GM18517 (cell line): Measurements from ENCODE around the gene MPC1.
"Not testable (repeated sequence)": the region's sequence is repeated elsewhere in the genome, so short reads cannot be mapped to it uniquely, and the experiment has no call there.

ENCODE experiments used
- ATAC-seq: cut with Tn5 transposase; IDR thresholded peaks from one replicate; pipeline ENCODE4 v1.9.1; 2021; ENCODE audit warnings: mild to moderate bottlenecking, moderate library complexity; ENCODE audit not compliant: unreplicated experiment

The MPC1 gene

DNA sequence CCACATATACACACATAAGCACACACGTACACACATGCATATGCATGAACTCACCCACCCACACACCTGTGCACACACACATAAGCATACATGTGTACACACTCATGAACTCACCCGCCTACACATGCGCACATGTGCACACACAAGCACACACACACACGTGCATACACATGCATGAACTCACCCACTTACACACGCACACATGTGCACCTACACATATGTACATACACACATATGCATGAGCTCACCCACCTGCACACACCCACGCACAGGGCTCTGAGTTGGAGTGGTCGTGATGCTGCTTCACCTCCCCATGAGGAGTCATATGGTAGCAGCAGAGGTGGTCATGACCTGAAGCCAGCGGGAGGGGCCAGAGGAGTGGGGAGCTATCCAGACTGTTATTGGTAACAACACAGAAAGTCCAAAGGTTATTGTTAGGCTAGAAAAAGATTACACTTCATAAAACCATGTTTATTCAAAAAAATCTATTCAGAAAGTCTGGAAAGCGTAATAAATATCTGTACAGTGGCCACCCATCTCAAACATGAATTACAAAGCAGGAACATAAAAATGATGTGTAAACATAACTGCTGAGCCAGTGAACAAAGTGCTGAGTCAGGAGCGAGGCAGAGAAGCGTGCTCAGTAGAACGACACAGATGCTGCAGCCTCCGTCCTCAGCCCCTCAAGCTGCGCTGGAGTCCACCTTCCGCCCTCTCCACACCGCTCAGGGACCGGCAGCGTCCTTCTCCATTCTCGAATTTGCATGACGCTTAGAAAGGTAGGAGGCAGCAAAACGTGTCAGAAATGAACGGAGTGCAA is 26.4 kb upstream of the MPC1 start:
- ATAC-seq, result no peak

DNA sequence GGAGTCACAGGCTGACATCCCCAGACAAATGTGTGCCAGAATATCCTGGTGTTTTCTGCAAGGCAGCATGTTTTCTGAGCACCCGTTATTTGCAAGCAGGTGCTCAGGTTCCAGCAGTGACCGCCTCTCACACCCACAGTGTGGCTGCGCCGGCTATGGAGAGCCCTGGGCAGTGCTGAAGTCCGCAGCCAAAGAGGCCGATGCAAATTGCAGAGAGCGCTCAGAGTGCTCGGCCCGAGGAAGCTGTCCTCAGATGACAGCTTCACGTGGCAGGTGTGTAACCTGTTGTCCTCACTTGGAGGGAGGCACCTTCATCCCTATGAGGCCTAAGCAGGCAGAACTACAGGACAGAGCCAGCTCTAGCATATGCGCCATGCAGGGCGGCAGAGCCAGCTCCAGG is 23.5 kb upstream of the MPC1 start:
- ATAC-seq, result no peak

DNA sequence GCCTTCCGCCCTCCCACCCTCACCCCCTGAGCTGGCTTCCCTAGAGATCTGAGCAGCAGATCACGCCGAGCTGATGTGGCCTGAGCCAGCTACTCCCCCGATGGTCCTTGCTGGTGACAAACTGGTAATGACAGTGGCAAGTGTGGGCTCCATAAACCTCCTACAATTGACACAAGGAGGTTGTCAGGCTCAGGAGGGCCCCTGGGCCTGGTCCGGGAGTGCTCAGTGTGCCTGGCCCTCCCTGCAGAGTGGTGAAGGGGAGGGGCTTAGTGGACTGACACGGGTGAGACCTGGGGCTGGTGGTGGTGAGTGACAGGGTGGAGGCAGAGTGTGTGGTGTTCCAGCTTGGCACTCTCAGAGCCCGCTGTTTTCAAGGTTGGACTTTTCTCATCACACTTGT is 22.6 kb upstream of the MPC1 start:
- no peak for ATAC-seq

DNA sequence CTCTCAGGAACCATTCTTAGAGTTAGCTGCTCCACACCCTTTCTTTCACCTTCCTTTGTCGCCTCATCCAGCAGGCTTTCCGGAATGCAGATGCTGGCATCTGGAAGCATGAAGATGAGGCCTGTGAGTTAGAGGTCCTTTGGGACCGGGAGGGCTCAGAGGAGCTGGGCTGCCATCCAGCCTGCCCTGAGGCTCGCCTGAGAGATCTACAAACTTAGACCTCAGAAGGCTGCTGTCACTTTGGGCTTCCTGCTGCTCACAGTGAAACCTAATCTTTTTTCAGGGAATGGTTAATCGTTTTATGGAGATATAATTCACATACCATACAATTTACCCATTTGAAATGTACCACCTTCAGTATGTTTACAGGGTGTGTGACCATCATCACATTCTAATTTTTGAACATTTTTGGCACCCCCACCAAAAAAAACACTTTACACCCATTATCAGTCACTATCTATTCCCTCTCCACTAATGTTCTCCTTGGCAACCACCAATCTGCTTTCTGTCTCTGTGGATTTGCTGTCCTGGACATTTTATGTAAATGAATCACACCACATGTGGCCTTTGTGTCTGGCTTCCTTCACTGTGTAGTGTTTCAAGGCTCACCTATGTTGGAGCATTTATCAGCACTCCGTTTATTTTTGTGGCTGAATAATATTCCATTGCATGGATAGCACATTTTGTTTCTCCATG is 20.0 kb upstream of the MPC1 start:
- no peak for ATAC-seq

DNA sequence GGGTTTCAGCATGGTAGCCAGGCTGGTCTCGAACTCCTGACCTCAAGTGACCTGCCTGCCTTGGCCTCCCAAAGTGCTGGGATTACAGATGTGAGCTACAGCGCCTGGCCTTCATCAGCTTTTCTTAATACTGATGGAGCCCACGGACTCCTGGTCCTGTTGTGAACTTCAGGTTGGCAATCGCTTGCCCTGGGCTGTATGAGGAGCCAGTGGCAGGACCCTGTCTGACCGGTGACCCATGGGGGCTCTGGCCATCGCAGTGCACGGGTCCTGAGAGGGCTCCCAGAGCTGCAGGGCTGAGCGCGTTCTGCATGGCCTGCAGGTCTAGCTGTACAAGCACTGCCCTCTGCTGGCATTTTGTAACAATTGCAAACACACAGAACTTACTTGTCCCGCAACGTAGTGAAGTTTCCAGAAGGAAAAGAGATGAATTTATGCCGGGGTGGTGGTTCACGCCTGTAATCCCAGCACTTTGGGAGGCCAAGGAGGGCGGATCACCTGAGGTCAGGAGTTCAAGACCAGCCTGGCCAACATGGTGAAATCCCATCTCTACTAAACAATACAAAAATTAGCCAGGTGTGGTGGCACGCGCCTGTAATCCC is 18.0 kb upstream of the MPC1 start:
- not testable (repeated sequence) for ATAC-seq

DNA sequence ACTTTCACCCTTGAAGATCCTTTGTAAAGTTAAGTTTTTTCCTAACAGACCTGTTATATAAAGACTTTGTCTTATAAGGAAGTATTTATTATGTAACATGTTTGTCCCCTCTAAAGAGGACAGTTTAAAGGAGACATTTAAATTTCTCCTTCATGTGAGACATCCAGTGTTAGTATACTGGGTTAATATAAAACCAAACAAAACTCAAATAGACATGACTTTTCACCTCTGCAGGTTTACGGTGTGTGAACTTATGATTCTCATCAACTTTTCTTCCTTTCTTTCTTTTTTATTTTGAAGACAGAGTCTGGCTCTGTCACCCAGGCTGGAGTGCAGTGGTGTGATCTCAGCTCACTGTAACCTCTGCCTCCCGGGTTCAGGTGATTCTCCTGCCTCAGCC is 17.4 kb upstream of the MPC1 start:
- no peak for ATAC-seq

DNA sequence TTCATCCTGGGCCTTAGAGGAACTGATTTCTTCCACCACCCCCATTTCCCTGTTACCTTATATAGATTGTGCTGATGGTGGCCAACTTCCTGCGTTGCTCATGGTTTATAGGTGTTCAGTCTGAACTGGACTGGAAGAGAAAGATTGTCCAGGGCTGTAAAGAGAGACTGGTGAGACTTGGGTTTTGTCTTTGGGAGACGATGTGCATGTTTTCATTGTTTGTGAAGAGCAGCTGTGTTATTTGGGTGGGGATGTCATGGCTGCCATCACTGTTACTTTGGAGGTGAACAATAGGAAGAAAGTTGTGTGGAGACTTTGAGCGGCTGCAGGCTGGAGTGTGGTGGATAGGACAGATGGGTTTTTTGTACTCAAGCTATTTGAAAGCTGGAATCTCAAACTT is 15.6 kb upstream of the MPC1 start:
- ATAC-seq, result no peak

DNA sequence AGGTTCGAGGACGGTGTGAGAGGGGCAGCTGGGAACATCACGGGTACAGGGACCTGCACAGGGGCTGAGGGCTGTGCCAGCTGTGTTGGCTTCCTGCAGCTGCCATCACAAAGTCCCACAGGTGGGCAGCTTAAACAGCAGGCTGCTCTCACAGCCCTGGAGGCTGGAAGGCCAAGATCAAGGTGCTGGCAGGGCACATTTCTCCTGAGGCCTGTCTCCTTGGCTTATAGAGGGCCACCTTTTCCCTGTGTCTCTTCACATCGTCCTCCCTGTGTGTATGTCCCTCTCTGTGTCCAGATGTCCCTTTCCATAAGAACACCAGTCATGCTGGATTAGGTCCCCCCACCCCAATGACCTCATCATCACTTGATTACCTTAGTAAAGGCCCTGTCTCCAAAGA is 15.1 kb upstream of the MPC1 start:
- no peak for ATAC-seq

DNA sequence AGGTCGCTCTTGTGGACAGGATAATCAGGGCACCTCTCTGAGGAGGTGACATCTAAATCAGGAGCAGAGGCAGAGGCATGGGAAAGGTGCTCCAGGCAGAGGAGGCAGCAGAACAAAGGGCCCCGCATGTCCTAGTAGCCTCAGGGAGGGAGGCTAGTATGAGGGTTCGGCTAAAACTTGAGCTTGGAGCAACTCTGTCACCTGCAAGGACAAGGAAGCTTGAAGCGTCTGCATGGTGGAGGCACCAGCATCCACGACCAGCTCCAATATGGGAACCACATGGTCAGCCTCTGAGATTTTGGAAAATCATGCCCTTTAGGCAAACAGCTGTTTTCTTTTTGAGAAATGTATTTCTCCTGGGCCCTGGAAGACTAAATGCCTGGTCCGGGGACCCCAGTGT is 13.0 kb upstream of the MPC1 start:
- ATAC-seq, result no peak

DNA sequence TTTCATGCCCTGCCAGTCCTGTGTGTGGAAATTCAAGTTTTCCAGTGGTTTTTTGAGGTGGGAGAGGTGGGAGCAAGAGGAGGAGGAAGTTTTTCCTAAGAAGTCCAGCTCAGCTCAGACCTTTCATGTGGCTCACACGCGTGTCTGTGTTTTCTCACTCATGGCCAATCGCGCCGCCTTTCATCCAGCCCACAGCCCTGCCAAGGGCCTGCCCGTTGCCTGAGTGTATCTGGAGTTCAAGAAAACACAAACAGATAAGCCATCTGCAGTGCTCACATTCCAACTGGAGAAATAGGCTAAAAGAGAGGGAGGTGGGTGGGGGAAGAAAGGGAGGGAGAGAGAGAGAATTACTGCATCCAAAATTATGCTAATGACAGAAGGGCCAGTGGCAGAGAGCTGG is 12.6 kb upstream of the MPC1 start:
- ATAC-seq, result no peak

DNA sequence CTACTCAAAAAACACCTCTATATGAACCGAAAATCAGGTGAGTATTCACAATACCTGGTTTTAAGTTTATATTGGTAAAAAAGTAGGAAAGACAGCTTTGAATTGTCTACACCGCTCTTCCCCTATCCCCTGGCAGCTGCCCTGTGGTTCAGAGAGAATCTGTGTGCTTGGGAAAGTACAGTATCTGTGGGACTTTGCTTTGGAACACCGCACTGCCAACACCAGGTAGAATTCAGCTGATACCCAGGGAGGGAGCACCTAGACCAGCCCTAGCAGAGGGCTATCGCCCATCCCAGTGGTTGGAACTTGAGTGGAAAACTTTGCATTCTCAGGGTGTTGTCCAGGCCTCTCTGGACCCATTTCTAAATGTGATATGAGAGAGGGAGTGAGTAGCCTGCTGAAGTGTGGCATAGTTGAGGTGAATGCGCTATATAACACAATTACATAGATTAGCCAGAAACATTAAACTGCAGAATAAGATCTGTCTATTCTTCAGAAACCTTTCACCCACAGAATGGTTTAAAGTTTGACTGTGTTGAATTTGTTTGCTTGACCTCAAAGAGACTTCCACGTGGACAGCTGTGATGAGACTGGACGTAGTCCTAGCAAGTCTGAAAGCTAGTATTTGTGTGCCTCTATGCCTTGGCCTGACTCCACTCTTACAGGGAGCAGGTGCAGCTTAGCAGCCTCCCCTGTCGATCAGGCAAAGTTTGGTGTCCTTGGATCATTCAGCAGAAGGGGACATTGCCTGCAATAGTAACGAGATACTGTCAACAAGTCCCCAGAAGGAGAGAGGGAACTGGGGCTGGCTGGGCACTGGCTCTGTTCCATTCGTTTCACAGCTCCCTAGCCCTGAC is 11.5 kb upstream of the MPC1 start:
- ATAC-seq, result no peak

DNA sequence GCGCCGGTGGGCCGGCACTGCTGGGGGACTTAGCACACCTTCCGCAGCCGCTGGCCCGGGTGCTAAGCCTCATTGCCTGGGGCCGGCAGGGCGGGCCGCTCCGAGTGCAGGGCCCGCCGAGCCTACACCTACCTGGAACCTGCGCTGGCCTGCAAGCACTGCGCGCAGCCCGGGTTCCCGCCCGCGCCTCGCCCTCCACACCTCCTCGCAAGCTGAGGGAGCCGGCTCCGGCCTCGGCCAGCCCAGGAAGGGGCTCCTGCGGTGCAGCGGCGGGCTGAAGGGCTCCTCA is 10.7 kb upstream of the MPC1 start:
- ATAC-seq, result no peak

DNA sequence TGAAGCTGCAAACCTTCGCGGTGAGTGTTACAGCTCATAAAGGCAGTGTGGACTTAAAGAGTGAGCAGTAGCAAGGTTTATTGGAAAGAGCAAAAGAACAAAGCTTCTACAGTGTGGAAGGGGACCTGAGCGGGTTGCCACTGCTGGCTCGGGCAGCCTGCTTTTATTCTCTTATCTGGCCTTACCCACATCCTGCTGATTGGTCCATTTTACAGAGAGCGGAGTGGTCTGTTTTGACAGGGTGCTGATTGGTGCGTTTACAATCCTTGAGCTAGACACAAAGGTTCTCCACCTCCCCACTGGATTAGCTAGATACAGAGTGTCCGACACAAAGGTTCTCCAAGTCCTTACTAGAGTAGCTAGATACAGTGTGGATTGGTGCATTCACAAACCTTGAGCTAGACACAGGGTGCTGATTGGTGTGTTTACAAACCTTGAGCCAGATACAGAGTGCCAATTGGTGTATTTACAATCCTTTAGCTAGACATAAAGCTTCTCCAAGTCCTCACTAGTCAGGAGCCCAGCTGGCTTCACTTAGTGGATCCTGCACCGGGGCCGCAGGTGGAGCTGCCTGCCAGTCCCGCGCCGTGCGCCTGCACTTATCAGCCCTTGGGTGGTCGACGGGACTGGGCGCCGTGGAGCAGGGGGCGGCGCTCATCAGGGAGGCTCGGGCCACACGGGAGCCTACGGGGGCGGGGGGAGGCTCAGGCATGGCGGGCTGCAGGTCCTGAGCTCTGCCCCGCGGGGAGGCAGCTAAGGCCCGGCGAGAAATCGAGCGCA is 10.2 kb upstream of the MPC1 start:
- ATAC-seq, result not testable (repeated sequence)

DNA sequence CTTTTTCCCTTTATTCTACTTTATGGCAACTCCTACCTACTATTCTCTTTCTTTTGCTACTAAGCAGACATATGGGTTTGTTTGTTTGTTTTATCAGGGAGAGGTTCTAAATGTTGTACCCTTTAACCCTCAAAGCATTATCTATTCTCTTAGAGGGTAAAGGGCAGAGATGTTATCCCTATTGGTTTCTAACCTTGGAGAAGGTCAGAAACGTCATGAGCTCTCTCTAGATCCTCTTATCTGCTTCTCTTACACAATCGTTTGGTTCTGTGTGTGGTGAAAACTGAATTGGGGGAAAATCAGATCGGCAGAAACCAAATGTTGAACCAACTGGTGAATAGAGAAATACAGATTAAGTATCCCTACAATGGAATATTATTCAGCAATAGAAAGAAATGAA is 6.4 kb upstream of the MPC1 start:
- ATAC-seq, result no peak

DNA sequence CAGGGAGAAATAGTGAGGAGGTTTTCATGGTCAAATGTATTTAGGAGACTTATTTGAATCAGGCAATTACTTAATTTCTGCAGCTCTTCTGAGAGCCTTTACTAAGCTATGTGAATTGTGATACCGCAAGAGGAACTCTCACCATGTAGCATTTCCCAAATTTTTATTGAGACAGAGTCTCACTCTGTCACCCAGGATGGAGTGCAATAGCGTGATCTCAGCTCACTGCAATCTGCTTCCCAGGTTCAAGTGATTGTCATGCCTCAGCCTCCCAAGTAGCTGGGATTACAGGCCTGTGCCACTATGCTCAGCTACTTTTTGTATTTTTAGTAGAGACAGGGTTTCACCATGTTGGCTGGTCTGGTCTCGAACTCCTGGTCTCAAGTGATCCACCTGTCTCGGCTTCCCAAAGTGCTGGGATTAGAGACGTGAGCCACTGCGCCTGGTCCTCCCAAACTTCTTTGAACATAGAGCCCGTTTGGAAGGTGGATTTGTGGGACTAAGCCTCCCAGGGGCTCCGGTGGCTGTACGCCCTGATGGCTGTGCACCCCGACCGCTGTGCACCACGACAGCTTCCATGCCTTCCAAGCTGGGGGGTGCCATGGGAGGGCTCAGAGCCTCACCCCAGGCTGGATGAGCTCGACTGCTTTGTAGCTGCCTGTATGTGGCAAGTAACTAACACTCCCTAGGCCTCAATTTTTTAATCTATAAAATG is 5.7 kb upstream of the MPC1 start:
- no peak for ATAC-seq

DNA sequence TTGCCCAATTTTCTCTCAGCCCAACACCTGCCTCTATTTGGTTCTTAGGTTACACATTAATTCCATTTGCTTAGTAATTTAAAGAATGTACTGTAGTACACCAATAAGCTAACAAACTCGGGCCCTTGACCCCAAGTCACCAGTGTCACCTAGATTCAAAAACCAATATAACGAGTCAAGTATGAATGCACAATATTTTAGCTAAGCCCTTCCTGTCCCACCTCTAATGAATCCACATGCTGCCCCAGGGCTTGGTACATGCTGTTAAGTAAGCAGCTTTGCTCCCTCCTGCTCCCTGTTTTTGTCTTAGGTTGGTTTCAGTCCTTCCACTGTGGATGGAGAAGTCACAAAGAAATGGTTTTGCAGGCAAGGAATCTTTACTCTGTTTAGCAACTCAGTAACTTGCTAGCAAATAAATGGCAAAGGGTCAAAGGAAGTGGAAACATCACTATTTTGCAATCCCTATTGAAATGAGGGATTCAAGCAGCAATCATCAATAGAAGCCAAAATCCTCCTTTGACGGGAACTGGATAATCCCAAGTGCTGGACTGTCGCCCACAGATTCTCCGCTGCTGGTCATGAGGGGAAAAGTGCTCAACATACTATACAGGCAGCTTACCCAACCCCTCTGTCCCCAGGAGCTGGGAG is 5.0 kb upstream of the MPC1 start:
- ATAC-seq, result no peak

DNA sequence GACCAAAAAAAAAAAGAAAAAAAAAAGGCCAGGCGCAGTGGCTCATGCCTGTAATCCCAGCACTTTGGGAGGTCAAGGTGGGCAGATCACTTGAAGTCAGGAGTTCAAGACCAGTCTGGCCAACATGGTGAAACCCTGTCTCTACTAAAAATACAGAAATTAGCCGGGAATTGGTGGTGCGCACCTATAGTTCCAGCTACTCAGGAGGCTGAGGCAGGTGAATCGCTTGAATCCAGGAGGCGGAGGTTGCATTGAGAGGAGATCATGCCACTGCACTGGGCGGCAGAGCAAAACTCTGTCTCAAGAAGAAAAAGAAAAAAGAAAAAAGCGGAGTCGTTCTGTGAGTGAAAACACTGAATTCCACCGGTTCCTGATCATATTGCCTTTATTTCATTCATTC is 4.4 kb upstream of the MPC1 start:
- ATAC-seq, result not testable (repeated sequence)

DNA sequence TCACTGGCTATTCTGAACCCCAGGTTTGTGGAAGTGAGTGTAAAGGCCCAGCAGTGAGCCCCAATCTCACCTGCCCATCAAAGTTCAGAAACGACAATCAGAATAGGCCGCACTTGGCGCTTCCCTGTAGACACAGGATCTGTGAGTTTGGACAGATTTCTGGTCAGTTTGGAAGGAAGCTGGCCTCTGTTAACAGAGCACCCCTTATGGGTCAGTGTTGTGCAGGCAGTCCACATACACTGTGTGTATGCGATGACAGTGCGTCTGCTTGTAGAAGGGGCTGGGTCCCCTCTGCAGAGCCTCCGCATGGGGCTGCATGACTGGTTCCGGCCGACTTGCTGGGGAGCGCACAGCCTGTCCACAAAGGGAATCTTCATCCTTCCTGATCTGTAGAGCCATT is 3.4 kb upstream of the MPC1 start:
- ATAC-seq, result no peak

DNA sequence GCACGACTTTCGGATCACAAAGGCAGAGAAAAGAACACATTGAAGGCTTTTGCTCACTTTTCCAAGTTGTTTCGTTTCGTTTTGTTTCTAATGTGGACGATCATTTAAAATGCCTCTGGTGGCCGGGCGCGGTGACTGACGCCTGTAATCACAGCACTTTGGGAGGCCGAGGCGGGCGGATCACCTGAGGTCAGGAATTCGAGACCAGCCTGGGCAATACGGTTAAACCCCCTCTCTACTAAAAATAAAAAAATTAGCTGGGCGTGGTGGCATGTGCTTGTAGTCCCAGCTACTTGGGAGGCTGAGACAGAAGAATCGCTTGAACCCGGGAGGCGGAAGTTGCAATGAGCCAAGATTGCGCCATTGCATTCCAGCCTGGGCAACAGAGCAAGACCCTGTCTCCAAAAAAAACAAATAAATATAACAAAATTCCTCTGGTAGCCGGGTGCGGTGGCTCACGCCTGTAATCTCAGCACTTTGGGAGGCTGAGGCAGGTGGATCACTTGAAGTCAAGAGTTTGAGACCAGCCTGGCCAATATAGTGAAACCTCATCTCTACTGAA is 1.1 kb upstream of the MPC1 start:
- ATAC-seq, result not testable (repeated sequence)
